GM06990 (cell line): ENCODE results near the gene AKAP9.
"Not testable (repeated sequence)": the region's sequence is repeated elsewhere in the genome, so short reads cannot be mapped to it uniquely, and the experiment has no call there.

Experiments used
- DNase-seq: peaks from one replicate; pipeline ENCODE4 v3.0.0-alpha.2; 2011; ENCODE audit not compliant: insufficient read length; ENCODE audit errors: extremely low read depth
- H3K27me3 ChIP-seq: replicated peaks from 2 replicates; pipeline ENCODE4 v1.6.0; 2011; ENCODE audit warnings: low read length; ENCODE audit not compliant: control insufficient read depth, insufficient read depth
- H3K36me3 ChIP-seq: 2 replicates; pipeline ENCODE4 v1.5.1; 2011; ENCODE audit warnings: low read length; ENCODE audit not compliant: control insufficient read depth, insufficient read depth
- H3K4me3 ChIP-seq: replicated peaks from 2 replicates; pipeline ENCODE4 v1.5.1; 2011; ENCODE audit warnings: low read depth, mild to moderate bottlenecking, control low read depth, low read length
- TF ChIP-seq, protein P1 (sequence below): IDR thresholded peaks from 2 replicates; pipeline ENCODE4 v1.5.1; 2011; ENCODE audit warnings: low read length, control low read depth, mild to moderate bottlenecking, inconsistent platforms; ENCODE audit not compliant: insufficient read depth, poor library complexity, severe bottlenecking

The AKAP9 gene

GRCh38 chr7:91947948-91948347 lies 7.3 kb downstream of the AKAP9 start:
- no peaks in the 10 kb centered on the region for H3K36me3 ChIP-seq
- TF ChIP-seq, protein P1, sequence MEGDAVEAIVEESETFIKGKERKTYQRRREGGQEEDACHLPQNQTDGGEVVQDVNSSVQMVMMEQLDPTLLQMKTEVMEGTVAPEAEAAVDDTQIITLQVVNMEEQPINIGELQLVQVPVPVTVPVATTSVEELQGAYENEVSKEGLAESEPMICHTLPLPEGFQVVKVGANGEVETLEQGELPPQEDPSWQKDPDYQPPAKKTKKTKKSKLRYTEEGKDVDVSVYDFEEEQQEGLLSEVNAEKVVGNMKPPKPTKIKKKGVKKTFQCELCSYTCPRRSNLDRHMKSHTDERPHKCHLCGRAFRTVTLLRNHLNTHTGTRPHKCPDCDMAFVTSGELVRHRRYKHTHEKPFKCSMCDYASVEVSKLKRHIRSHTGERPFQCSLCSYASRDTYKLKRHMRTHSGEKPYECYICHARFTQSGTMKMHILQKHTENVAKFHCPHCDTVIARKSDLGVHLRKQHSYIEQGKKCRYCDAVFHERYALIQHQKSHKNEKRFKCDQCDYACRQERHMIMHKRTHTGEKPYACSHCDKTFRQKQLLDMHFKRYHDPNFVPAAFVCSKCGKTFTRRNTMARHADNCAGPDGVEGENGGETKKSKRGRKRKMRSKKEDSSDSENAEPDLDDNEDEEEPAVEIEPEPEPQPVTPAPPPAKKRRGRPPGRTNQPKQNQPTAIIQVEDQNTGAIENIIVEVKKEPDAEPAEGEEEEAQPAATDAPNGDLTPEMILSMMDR = no peak

DNA sequence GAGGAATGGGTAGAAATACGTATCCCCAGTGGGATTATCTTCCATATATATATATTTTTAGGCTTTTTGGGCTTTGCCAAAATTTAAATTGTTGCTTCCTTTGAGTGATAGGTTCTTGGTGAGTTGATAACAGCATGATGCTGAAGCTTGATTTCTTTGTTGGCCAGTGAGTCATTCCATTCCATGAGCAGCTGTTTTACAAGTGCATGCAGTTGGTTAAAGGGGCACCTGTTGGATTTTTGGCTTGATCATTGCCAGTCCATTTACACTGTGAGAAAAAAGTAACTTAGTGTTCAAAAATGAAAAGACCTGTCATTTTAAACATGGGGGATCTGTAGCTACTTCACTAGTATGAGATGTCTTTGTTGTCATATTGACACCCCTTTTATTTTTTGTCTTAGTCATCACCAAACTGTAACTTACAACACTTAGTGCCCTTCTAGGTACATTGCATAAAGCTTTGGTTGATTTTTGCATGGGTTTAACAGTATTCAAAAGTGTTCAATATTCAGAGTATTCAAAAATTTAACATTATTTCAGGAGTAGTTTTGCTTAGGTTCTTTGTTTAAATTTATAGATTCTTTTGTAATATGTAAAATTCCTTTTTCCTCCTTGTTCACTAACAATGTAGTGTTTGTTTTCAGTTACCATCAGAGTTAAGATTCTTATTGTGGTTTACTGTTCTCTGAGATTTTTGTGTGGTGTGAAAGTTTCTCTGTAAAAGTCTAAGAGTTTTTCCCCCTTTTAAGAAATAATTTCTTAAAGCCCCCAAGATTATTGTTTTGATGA lies 8.8 kb downstream of the AKAP9 start:
- TF ChIP-seq, protein P1 = no peak
- Histone ChIP-seq H3K36me3 (no peaks in the 10 kb centered on the region), H3K27me3 (no peaks in the 10 kb centered on the region), H3K4me3 (no peak overlapping the region)
- no peak for DNase-seq

More at GRCh38 chr7:91947948-91948347, 7.3 kb downstream of the AKAP9 start:
- no peaks in the 10 kb centered on the region for H3K27me3 ChIP-seq
- no peak overlapping the region for H3K4me3 ChIP-seq
- no peak for DNase-seq

DNA sequence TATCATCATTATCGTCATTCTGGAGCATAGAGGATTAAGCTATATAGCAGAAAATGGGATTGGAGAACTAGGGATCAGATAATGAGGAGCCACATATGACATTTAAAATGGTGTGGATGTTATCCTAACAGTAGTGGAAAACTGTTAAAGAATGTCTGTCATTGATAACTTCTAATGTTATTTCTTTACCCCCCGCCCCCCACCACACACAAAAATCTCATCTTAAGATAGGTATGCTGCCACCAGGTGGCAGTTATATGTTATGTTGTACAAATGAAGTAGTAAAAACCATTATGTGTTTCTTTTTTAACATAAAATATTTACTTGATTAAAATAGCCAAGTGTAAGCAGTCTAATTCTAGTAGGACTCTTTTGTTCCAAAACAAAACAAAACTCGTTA lies 13.0 kb downstream of the AKAP9 start:
- Histone ChIP-seq H3K27me3 (no peaks in the 10 kb centered on the region), H3K36me3 (no peaks in the 10 kb centered on the region), H3K4me3 (no peak overlapping the region)
- no peak for DNase-seq
- TF ChIP-seq, protein P1 = peak; percentile 47

- H3K4me3 ChIP-seq, DNase-seq, H3K27me3 ChIP-seq, H3K36me3 ChIP-seq: not testable (repeated sequence)
Measured at GRCh38 chr7:91956464-91956863, 15.8 kb downstream of the AKAP9 start.

DNA sequence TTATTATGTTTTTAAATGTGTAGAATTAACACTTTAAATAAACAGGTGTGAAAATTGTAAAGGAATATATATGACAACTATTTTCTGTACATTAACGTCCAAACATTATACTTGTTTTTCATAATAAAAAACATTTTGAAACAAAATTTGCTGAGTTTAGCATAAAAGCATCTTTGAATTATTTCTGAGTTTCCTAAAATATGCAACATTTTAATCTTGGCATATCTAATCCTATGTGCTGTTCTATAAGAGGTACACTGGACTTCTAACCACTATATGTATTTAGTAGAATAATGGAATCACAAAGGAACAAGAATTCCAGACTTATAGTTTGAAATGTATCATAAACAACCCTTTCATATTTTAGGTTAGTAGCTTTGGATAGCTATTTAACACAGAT lies 16.6 kb downstream of the AKAP9 start:
- no peak overlapping the region for H3K4me3 ChIP-seq
- no peaks in the 10 kb centered on the region for H3K27me3 ChIP-seq
- DNase-seq = no peak
- TF ChIP-seq, protein P1 = no peak
- no peaks in the 10 kb centered on the region for H3K36me3 ChIP-seq

DNA sequence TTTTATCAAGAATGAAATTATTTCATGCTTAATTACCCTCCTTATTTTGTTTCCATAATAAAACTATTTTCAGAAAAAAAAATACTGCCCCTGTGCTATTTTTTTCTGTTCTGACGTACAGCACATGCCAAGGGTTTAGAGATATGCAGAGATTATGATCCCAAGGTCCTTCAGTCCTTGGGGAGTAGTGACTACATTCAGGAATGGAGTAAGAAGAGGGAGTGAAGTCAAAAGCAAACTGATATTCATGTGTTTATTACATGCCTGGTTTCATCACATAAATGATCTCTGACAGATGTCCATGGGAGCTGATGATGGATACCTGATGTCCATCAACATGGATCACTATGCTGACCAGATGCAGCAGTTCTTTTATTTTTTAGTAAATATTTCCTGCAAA lies 17.2 kb downstream of the AKAP9 start:
- no peak for DNase-seq
- TF ChIP-seq, protein P1 = no peak
- no peaks in the 10 kb centered on the region for H3K36me3 ChIP-seq
- H3K27me3 ChIP-seq = no peaks in the 10 kb centered on the region
- no peak overlapping the region for H3K4me3 ChIP-seq
